CD4-positive, alpha-beta T cell treated with Interferon alpha-2 for 1 hour (primary cell): Measurements from ENCODE around the gene TEX44.
"Not testable (repeated sequence)": the region's sequence is repeated elsewhere in the genome, so short reads cannot be mapped to it uniquely, and the experiment has no call there.

Source experiments
- DNase-seq, 2 donors: peaks; one replicate each; pipeline ENCODE4 v3.0.0-alpha.2; 2020 to 2022

TEX44 gene

GRCh38 chr2:231573096-231573495, 19.6 kb upstream of the TEX44 start:
- DNase-seq: no peak

GRCh38 chr2:231573698-231574421, 18.8 kb upstream of the TEX44 start:
- no peak for DNase-seq

- DNase-seq: no peak
These were observed 16.9 kb upstream of the TEX44 start for GRCh38 chr2:231575612-231576256.

GRCh38 chr2:231576465-231576864, 16.2 kb upstream of the TEX44 start:
- DNase-seq: no peak

- not testable (repeated sequence) for DNase-seq
These were observed 14.0 kb upstream of the TEX44 start for GRCh38 chr2:231578655-231579054.

GRCh38 chr2:231579560-231579959, 13.1 kb upstream of the TEX44 start:
- DNase-seq: no peak

GRCh38 chr2:231581328-231581727, 11.3 kb upstream of the TEX44 start:
- DNase-seq: no peak

GRCh38 chr2:231583982-231584381, 8.7 kb upstream of the TEX44 start:
- DNase-seq: no peak

GRCh38 chr2:231587744-231588143, 4.9 kb upstream of the TEX44 start:
- not testable (repeated sequence) for DNase-seq

GRCh38 chr2:231589656-231590055, 3.0 kb upstream of the TEX44 start:
- no peak for DNase-seq

- no peak for DNase-seq
These were observed 2.0 kb upstream of the TEX44 start for GRCh38 chr2:231590614-231591013.

GRCh38 chr2:231593666-231594065, 1.0 kb downstream of the TEX44 start:
- DNase-seq: no peak

- peak in 1 of 2 donors; percentile 79 for DNase-seq
These were observed 4.4 kb downstream of the TEX44 start for GRCh38 chr2:231597014-231597611.

- DNase-seq: no peak
These were observed 5.0 kb downstream of the TEX44 start for GRCh38 chr2:231597627-231598026.

- no peak for DNase-seq
These were observed 8.1 kb downstream of the TEX44 start for GRCh38 chr2:231600619-231601355.

- DNase-seq: peak; percentile 78 to 81
These were observed 8.9 kb downstream of the TEX44 start for GRCh38 chr2:231601356-231602229.

GRCh38 chr2:231602859-231603467, 10.3 kb downstream of the TEX44 start:
- DNase-seq: no peak

GRCh38 chr2:231604101-231604684, 11.5 kb downstream of the TEX44 start:
- DNase-seq: peak in 1 of 2 donors; percentile 43

- DNase-seq: peak; percentile 97 to 98
These were observed 12.3 kb downstream of the TEX44 start for GRCh38 chr2:231604685-231605606.

- DNase-seq: peak in 1 of 2 donors; percentile 14
These were observed 13.0 kb downstream of the TEX44 start for GRCh38 chr2:231605607-231606091.
